GM23338 (cell line): ENCODE data around the gene FHAD1. TPM values are rescaled to one million over a fixed set of nuclear protein-coding genes. Genes with fewer than 3 reads are reported as not detected.

Experiments
- ATAC-seq: fragments of 200-7000 bp; cut with Tn5 transposase; 3 replicates; pipeline ENCODE4 v1.9.1; 2020
- DNase-seq: peaks from one replicate; pipeline ENCODE4 v3.0.0-alpha.2; 2015; ENCODE audit warnings: low spot score
- H2AFZ ChIP-seq: fragments of 200-600 bp; sonication (generic); 2 replicates; pipeline ENCODE4 v1.8.0; 2016; ENCODE audit warnings: antibody characterized with exemption, mild to moderate bottlenecking, moderate library complexity
- H3F3A ChIP-seq: fragments of 200-600 bp; sonication (generic); replicated peaks from 2 replicates; pipeline ENCODE4 v1.8.0; 2017; ENCODE audit warnings: antibody characterized with exemption, mixed run types, low read depth
- H3K27ac ChIP-seq: fragments of 200-600 bp; sonication (generic); 2 replicates; pipeline ENCODE4 v1.6.1; 2016; ENCODE audit warnings: low read depth
- H3K27me3 ChIP-seq: fragments of 200-600 bp; sonication (generic); 2 replicates; pipeline ENCODE4 v1.8.0; 2016; ENCODE audit warnings: mild to moderate bottlenecking, mixed run types, moderate library complexity; ENCODE audit not compliant: insufficient read depth
- H3K36me3 ChIP-seq: fragments of 200-600 bp; sonication (generic); 2 replicates; pipeline ENCODE4 v1.8.0; 2016; ENCODE audit warnings: mild to moderate bottlenecking; ENCODE audit not compliant: insufficient read depth
- H3K4me1 ChIP-seq: fragments of 200-600 bp; sonication (generic); 2 replicates; pipeline ENCODE4 v1.8.0; 2016; ENCODE audit warnings: mild to moderate bottlenecking, moderate library complexity; ENCODE audit not compliant: insufficient read depth
- H3K4me2 ChIP-seq: fragments of 200-600 bp; sonication (generic); 2 replicates; pipeline ENCODE4 v1.7.1; 2017; ENCODE audit warnings: mixed run types
- H3K4me3 ChIP-seq: fragments of 200-600 bp; sonication (generic); 2 replicates; pipeline ENCODE4 v1.6.1; 2016; ENCODE audit warnings: mixed run types
- H3K79me2 ChIP-seq: fragments of 200-600 bp; sonication (generic); replicated peaks from 2 replicates; pipeline ENCODE4 v1.8.0; 2017; ENCODE audit warnings: mild to moderate bottlenecking; ENCODE audit not compliant: insufficient read depth
- H3K9me2 ChIP-seq: fragments of 200-600 bp; sonication (generic); 2 replicates; pipeline ENCODE4 v1.8.0; 2017; ENCODE audit not compliant: insufficient read depth
- H4K20me1 ChIP-seq: fragments of 200-600 bp; sonication (generic); replicated peaks from 2 replicates; pipeline ENCODE4 v1.8.0; 2017; ENCODE audit warnings: mild to moderate bottlenecking; ENCODE audit not compliant: insufficient read depth
- H3K27ac Mint-ChIP-seq: 2 replicates; pipeline ENCODE4 v1.8.0; 2020; ENCODE audit warnings: inconsistent platforms, mild to moderate bottlenecking, moderate library complexity, mixed read lengths
- H3K27me3 Mint-ChIP-seq: 3 replicates; pipeline ENCODE4 v1.8.0; 2022; ENCODE audit warnings: low read depth, mild to moderate bottlenecking, moderate library complexity, mixed read lengths, inconsistent platforms; ENCODE audit not compliant: insufficient read depth, poor library complexity
- H3K36me3 Mint-ChIP-seq: 3 replicates; pipeline ENCODE4 v1.8.0; 2021; ENCODE audit warnings: low read depth, mild to moderate bottlenecking, inconsistent platforms, moderate library complexity, mixed read lengths
- H3K4me1 Mint-ChIP-seq: 3 replicates; pipeline ENCODE4 v1.8.0; 2020; ENCODE audit warnings: mild to moderate bottlenecking, inconsistent platforms, mixed read lengths
- H3K4me3 Mint-ChIP-seq: 3 replicates; pipeline ENCODE4 v1.8.0; 2021; ENCODE audit warnings: moderate library complexity, mild to moderate bottlenecking, inconsistent platforms, mixed read lengths
- H3K9me3 Mint-ChIP-seq: 3 replicates; pipeline ENCODE4 v1.8.0; 2020; ENCODE audit warnings: moderate library complexity, mild to moderate bottlenecking, inconsistent platforms, mixed read lengths
- CTCF ChIP-seq, 2 experiments: fragments of 200-600 bp in 1 of 2; sonication (generic) in 1 of 2; conservative IDR thresholded peaks; 2 replicates each; pipeline versions ENCODE4 v1.5.1 to v1.6.1; 2016 to 2017; ENCODE audit warnings: antibody characterized with exemption in 2 of 2, low read depth in 2 of 2, mild to moderate bottlenecking in 2 of 2, moderate library complexity in 1 of 2
- ETS1 ChIP-seq: IDR thresholded peaks from 2 replicates; pipeline ENCODE4 v1.6.1; 2016; ENCODE audit warnings: antibody characterized with exemption
- NANOG ChIP-seq: IDR thresholded peaks from 2 replicates; pipeline ENCODE4 v1.6.1; 2016; ENCODE audit warnings: antibody characterized with exemption, borderline replicate concordance
- POLR2AphosphoS5 ChIP-seq: IDR thresholded peaks from 2 replicates; pipeline ENCODE4 v1.6.1; 2016; ENCODE audit warnings: antibody characterized with exemption, low read depth
- STAT1 ChIP-seq: IDR thresholded peaks from one replicate; pipeline ENCODE4 v1.6.1; 2016; ENCODE audit warnings: antibody characterized with exemption; ENCODE audit not compliant: unreplicated experiment
- ZNF114 ChIP-seq: fragments of 250-450 bp; sonication (Bioruptor Pico); IDR thresholded peaks from 2 replicates; pipeline ENCODE4 v1.5.0; 2020; ENCODE audit warnings: mild to moderate bottlenecking, moderate library complexity
- ZNF462 ChIP-seq: fragments of 250-450 bp; sonication (Bioruptor Pico); IDR thresholded peaks from 2 replicates; pipeline ENCODE4 v1.5.0; 2020; ENCODE audit warnings: mild to moderate bottlenecking, moderate library complexity
- polyA plus RNA-seq: library from polyadenylated mRNA; unstranded; fragments of >200 nt; fragmentation: Nextera tagmentation; extraction: Ambion mirVana; gene quantifications from 2 replicates; pipeline ENCODE4 v1.2.1, GENCODE V29; 2016
- total RNA-seq: library from RNA; depleted of rRNA; stranded (reverse); fragments of >200 nt; shearing (Covaris generic); gene quantifications from 2 replicates; pipeline ENCODE4 v1.2.3, GENCODE V29; 2014
- TF ChIP-seq, protein P1 (sequence below): IDR thresholded peaks from one replicate; pipeline ENCODE4 v1.6.1; 2018; ENCODE audit warnings: antibody characterized with exemption; ENCODE audit not compliant: unreplicated experiment

The FHAD1 gene
- total and polyA plus RNA-seq, 2 experiments from 2014 or later: 1.8 to 3.3 TPM

- Histone ChIP-seq H3K79me2 (no peaks in the 10 kb centered on the region), H3K9me2 (no peaks in the 10 kb centered on the region), H3K36me3 (no peaks in the 10 kb centered on the region), H3F3A (peaks cover 22% of the 10 kb centered on the region; the same call in 1 of the 2 replicates), H3K4me3 (peak overlapping the region; percentile 39), H3K27me3 (peaks cover 64% of the 10 kb centered on the region), H3K4me1 (peaks cover 34% of the 10 kb centered on the region), H2AFZ (no peak overlapping the region), H3K27ac (no peak overlapping the region), H3K4me2 (peak overlapping the region; percentile 71), H4K20me1 (no peaks in the 10 kb centered on the region)
- Mint-ChIP-seq H3K9me3 (peaks cover 3% of the 10 kb centered on the region; the same call in 1 of the 3 replicates), H3K27ac (peak overlapping the region; percentile 72), H3K36me3 (0 out of 3 replicates have a peak, but pooled peaks cover 2% of the 10 kb centered on the region), H3K27me3 (peaks cover 67% of the 10 kb centered on the region), H3K4me3 (peak overlapping the region; percentile 65), H3K4me1 (peaks cover 62% of the 10 kb centered on the region)
- ATAC-seq: peak; percentile 81
- TF ChIP-seq ETS1 (no peak), NANOG (peak; percentile 55)
- DNase-seq: peak; percentile 90
Observed at GRCh38 chr1:15384301-15384901, 137.4 kb downstream of the FHAD1 start.

DNA sequence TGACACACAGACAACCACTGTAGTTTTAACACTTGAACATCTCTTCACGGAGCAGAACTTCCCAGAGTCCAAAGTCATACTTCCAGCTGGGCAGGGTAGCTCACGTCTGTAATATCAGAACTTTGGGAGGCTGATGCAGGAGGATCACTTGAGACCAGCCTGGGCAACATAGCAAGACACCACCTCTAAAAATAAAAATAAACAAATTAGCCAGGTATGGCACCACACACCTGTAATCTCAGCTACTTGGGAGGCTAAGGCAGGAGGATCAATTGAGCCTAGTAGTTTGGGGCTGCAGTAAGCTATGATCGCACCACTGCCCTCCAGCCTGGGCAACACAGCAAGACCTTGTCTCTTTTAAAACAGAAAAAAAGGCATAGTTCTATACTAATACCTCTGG is 138.4 kb downstream of the FHAD1 start:
- Histone ChIP-seq H2AFZ (no peak overlapping the region), H3K36me3 (no peaks in the 10 kb centered on the region), H3K4me1 (peaks cover 34% of the 10 kb centered on the region), H3K4me2 (peak overlapping the region; percentile 71), H3K9me2 (no peaks in the 10 kb centered on the region), H3K79me2 (no peaks in the 10 kb centered on the region), H4K20me1 (no peaks in the 10 kb centered on the region), H3K27me3 (peaks cover 67% of the 10 kb centered on the region), H3K4me3 (peak overlapping the region; percentile 39; the same call in 1 of the 2 replicates), H3K27ac (no peak overlapping the region), H3F3A (peaks cover 22% of the 10 kb centered on the region; the same call in 1 of the 2 replicates)
- 0 out of 3 replicates have a peak, but pooled peaks cover 2% of the 10 kb centered on the region for H3K36me3 Mint-ChIP-seq
- H3K27ac Mint-ChIP-seq: no peak overlapping the region
- peaks cover 3% of the 10 kb centered on the region; the same call in 1 of the 3 replicates for H3K9me3 Mint-ChIP-seq
- DNase-seq: no peak
- peak overlapping the region; percentile 65 for H3K4me3 Mint-ChIP-seq
- peaks cover 56% of the 10 kb centered on the region for H3K4me1 Mint-ChIP-seq
- peaks cover 67% of the 10 kb centered on the region for H3K27me3 Mint-ChIP-seq
- no peak for ATAC-seq
- TF ChIP-seq ZNF114 (CRISPR knock-in tag): no peak
- no peak for TF ChIP-seq ZNF462 (CRISPR knock-in tag)
- no peak for TF ChIP-seq STAT1
- TF ChIP-seq POLR2AphosphoS5: no peak
- TF ChIP-seq, protein P1, sequence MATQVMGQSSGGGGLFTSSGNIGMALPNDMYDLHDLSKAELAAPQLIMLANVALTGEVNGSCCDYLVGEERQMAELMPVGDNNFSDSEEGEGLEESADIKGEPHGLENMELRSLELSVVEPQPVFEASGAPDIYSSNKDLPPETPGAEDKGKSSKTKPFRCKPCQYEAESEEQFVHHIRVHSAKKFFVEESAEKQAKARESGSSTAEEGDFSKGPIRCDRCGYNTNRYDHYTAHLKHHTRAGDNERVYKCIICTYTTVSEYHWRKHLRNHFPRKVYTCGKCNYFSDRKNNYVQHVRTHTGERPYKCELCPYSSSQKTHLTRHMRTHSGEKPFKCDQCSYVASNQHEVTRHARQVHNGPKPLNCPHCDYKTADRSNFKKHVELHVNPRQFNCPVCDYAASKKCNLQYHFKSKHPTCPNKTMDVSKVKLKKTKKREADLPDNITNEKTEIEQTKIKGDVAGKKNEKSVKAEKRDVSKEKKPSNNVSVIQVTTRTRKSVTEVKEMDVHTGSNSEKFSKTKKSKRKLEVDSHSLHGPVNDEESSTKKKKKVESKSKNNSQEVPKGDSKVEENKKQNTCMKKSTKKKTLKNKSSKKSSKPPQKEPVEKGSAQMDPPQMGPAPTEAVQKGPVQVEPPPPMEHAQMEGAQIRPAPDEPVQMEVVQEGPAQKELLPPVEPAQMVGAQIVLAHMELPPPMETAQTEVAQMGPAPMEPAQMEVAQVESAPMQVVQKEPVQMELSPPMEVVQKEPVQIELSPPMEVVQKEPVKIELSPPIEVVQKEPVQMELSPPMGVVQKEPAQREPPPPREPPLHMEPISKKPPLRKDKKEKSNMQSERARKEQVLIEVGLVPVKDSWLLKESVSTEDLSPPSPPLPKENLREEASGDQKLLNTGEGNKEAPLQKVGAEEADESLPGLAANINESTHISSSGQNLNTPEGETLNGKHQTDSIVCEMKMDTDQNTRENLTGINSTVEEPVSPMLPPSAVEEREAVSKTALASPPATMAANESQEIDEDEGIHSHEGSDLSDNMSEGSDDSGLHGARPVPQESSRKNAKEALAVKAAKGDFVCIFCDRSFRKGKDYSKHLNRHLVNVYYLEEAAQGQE: no peak
- TF ChIP-seq CTCF (conservative IDR thresholded peaks at IDR 0.05; ENCODE audit: low read depth in 2 of 2): no peak
